Endothelial cell (in vitro differentiated cells): ENCODE measurements around the gene TEX55. TPM values are rescaled to one million over a fixed set of nuclear protein-coding genes. Genes with fewer than 3 reads are reported as not detected.
"Not testable (repeated sequence)": the region's sequence is repeated elsewhere in the genome, so short reads cannot be mapped to it uniquely, and the experiment has no call there.

Source experiments
- DNase-seq: peaks from one replicate; pipeline ENCODE4 v3.0.0; 2021; ENCODE audit warnings: low spot score
- H3K27ac Mint-ChIP-seq: one replicate; pipeline ENCODE4 v1.8.0; 2021; ENCODE audit warnings: mixed read lengths, inconsistent platforms; ENCODE audit not compliant: unreplicated experiment
- H3K27me3 Mint-ChIP-seq: one replicate; pipeline ENCODE4 v1.8.0; 2021; ENCODE audit warnings: mild to moderate bottlenecking, moderate library complexity, mixed read lengths, inconsistent platforms; ENCODE audit not compliant: unreplicated experiment
- H3K36me3 Mint-ChIP-seq: one replicate; pipeline ENCODE4 v1.8.0; 2021; ENCODE audit warnings: mild to moderate bottlenecking, low read depth, mixed read lengths, inconsistent platforms; ENCODE audit not compliant: unreplicated experiment
- H3K4me1 Mint-ChIP-seq: one replicate; pipeline ENCODE4 v1.8.0; 2021; ENCODE audit warnings: mild to moderate bottlenecking, mixed read lengths, inconsistent platforms; ENCODE audit not compliant: unreplicated experiment
- H3K4me3 Mint-ChIP-seq: one replicate; pipeline ENCODE4 v1.8.0; 2021; ENCODE audit warnings: mild to moderate bottlenecking, mixed read lengths, inconsistent platforms; ENCODE audit not compliant: unreplicated experiment
- H3K9me3 Mint-ChIP-seq: one replicate; pipeline ENCODE4 v1.8.0; 2021; ENCODE audit warnings: mixed read lengths, inconsistent platforms; ENCODE audit not compliant: unreplicated experiment
- CTCF ChIP-seq: fragments of 200-600 bp; sonication (generic); IDR thresholded peaks from one replicate; pipeline ENCODE4 v1.5.0; 2021; ENCODE audit warnings: antibody characterized with exemption; ENCODE audit not compliant: unreplicated experiment
- total RNA-seq: library from RNA; stranded (reverse); fragmentation: NEBNext Ultra II Directional; extraction: Animal tissue kit (Norgen Biotek cat#: 25700); gene quantifications from one replicate; pipeline ENCODE4 v1.2.1, GENCODE V29; 2021; ENCODE audit not compliant: unreplicated experiment

Gene TEX55
- total RNA-seq, 1 donor from 2014 or later = not detected

GRCh38 chr3:119161240-119161639 is 15.3 kb downstream of the TEX55 start:
- Mint-ChIP-seq H3K27me3 (peaks cover 3% of the 10 kb centered on the region), H3K4me3 (no peak overlapping the region), H3K27ac (no peak overlapping the region), H3K4me1 (no peaks in the 10 kb centered on the region), H3K36me3 (peaks cover 8% of the 10 kb centered on the region), H3K9me3 (peaks cover 5% of the 10 kb centered on the region)
- no peak for DNase-seq
- no peak for TF ChIP-seq CTCF

- H3K27ac Mint-ChIP-seq, H3K36me3 Mint-ChIP-seq, H3K27me3 Mint-ChIP-seq, H3K4me3 Mint-ChIP-seq, H3K4me1 Mint-ChIP-seq, H3K9me3 Mint-ChIP-seq, DNase-seq: not testable (repeated sequence)
Measured at GRCh38 chr3:119164745-119165144, 18.8 kb downstream of the TEX55 start.

GRCh38 chr3:119170821-119171220 is 24.9 kb downstream of the TEX55 start:
- no peak for TF ChIP-seq CTCF
- H3K4me3 Mint-ChIP-seq = no peak overlapping the region
- no peaks in the 10 kb centered on the region for H3K27me3 Mint-ChIP-seq
- no peak for DNase-seq
- H3K4me1 Mint-ChIP-seq = no peaks in the 10 kb centered on the region
- H3K9me3 Mint-ChIP-seq = no peaks in the 10 kb centered on the region
- no peaks in the 10 kb centered on the region for H3K36me3 Mint-ChIP-seq
- H3K27ac Mint-ChIP-seq = no peak overlapping the region

- Mint-ChIP-seq H3K9me3 (no peaks in the 10 kb centered on the region), H3K27ac (no peak within 1 kb of the TSS), H3K27me3 (peaks cover 2% of the 10 kb centered on the region), H3K4me1 (no peaks in the 10 kb centered on the region), H3K36me3 (no peaks in the 10 kb centered on the region), H3K4me3 (no peak within 1 kb of the TSS)
- no peak for TF ChIP-seq CTCF
- DNase-seq = peak; percentile 12
Measured at GRCh38 chr3:119173325-119173724, 27.4 kb downstream of the TEX55 start, which contains the start of gene UPK1B. Gene UPK1B, plus strand, starts transcription at chr3:119173598. Its CDS starts 13,144 bp downstream, at chr3:119186742.

- Mint-ChIP-seq H3K27ac (no peak overlapping the region), H3K4me3 (no peak overlapping the region)
Measured at GRCh38 chr3:119175872-119176756, 30.1 kb downstream of the TEX55 start.

More at GRCh38 chr3:119175872-119176756, 30.1 kb downstream of the TEX55 start:
- no peaks in the 10 kb centered on the region for H3K36me3 Mint-ChIP-seq
- H3K27me3 Mint-ChIP-seq = peaks cover 2% of the 10 kb centered on the region
- H3K9me3 Mint-ChIP-seq = no peaks in the 10 kb centered on the region
- TF ChIP-seq CTCF = no peak
- no peak for DNase-seq
- no peaks in the 10 kb centered on the region for H3K4me1 Mint-ChIP-seq
